ENCODE results near the gene CD8A. TPM values are rescaled to one million over a fixed set of nuclear protein-coding genes. Genes with fewer than 3 reads are reported as not detected.
"Not testable (repeated sequence)": the region's sequence is repeated elsewhere in the genome, so short reads cannot be mapped to it uniquely, and the experiment has no call there.

CD8A gene
- total RNA-seq, 2 experiments from 2014 or later: 1.3 to 1.4 TPM

DNA sequence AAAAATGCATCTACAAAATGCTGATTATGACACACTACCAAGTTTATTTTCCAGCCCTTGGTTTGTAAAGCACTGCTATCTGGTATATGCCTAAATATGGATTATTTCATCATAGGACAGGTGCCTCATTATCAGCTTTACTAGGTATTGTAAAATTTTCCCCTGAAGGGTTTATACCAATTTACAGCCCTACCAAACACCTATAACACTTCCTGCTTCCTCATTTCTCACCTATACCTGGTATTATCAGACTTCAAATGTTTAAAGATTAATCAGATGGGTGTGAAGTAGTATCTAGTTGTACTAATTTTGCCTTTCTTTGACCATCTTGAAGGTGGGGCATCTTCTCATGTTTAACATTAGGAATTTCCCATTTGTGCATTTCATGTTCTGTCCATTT is 43.8 kb downstream of the CD8A start:
- H3K4me1 Mint-ChIP-seq (ENCODE audit: low read depth): peaks cover 39% of the 10 kb centered on the region
- peak overlapping the region; percentile 9 for H3K27ac Mint-ChIP-seq
- H3K9me3 Mint-ChIP-seq: peaks cover 11% of the 10 kb centered on the region
- H3K36me3 Mint-ChIP-seq (ENCODE audit: low read depth): peaks cover 32% of the 10 kb centered on the region
- no peaks in the 10 kb centered on the region for H3K27me3 Mint-ChIP-seq (ENCODE audit: low read depth)
- intact Hi-C loops (cut with micrococcal nuclease): loop anchor here (10.0 kb wide), 1 partner anchor 302 kb away; the partner anchor contains the start of gene KDM3A
- no peak overlapping the region for H3K4me3 Mint-ChIP-seq
- DNase-seq: no peak
- CTCF ChIA-PET: no interaction called here

DNA sequence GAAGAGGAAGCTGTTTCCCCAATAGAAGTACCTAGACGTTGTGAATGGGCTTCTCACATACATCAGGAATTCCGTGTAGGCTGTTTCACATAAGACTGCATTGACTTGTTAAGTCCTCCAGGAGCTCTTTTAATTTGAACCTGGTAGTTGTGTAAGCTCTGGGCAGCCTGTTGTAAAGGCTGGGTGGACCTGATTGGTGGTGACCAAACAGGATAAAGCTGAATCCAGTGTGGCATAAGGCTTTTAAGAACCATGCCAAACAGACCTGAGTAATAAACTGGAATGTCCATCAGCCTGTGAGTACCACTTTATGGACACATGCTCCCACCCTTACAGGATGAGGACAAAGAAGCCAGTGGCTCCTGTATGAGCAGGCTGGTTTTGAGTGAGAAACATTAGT is 46.6 kb downstream of the CD8A start:
- CTCF ChIA-PET: interaction anchor here (1.2 kb wide), 1 partner anchor 10 kb away, joined by 3 read pairs; no protein-coding TSS in a partner anchor

DNA sequence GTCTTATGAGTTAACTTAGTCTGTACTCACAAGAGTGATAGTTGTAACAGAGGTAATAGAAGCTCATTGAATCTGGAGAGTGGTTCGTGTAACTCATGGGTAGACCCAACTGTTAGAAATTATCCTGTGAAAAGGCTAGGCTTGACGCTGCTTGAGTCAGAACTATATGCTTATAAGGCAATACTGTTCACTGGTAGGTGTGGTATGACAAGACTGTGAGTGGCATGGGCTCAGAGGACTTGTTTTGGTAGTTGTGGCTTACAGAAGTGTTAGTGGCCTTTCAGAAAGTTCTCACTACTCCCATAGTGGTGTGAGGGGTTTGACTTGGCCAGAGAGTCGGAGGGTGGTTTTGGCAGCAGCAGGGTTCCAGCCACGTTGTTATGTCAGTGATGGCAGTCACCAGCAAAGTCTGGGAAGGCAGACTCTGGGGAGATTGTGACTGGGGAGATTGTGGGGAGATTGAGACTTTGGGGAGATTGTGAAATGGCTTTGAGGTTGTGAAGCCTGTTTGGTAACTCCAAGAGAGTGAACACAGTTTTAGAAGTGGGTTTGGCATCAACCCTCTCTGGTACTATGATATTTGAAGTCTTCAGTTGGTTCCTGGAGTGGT is 48.7 kb downstream of the CD8A start:
- H3K27me3 Mint-ChIP-seq (ENCODE audit: low read depth); H3K27ac Mint-ChIP-seq; H3K4me3 Mint-ChIP-seq; DNase-seq; H3K9me3 Mint-ChIP-seq; H3K36me3 Mint-ChIP-seq (ENCODE audit: low read depth); CTCF ChIA-PET: not testable (repeated sequence)
- peaks cover 23% of the 10 kb centered on the region for H3K4me1 Mint-ChIP-seq (ENCODE audit: low read depth)
- intact Hi-C loops (cut with micrococcal nuclease): loop anchor here (10.0 kb wide), 1 partner anchor 297 kb away; the partner anchor contains the start of gene KDM3A

More for the DNA sequence above, 46.6 kb downstream of the CD8A start:
- intact Hi-C loops (cut with micrococcal nuclease): loop anchor here (10.0 kb wide), 1 partner anchor 299 kb away; the partner anchor contains the start of gene KDM3A
- DNase-seq: no peak
- peaks cover 1% of the 10 kb centered on the region for H3K9me3 Mint-ChIP-seq
- peaks cover 15% of the 10 kb centered on the region for H3K36me3 Mint-ChIP-seq (ENCODE audit: low read depth)
- H3K4me1 Mint-ChIP-seq (ENCODE audit: low read depth): peaks cover 31% of the 10 kb centered on the region
- no peak overlapping the region for H3K27ac Mint-ChIP-seq
- no peaks in the 10 kb centered on the region for H3K27me3 Mint-ChIP-seq (ENCODE audit: low read depth)
- no peak overlapping the region for H3K4me3 Mint-ChIP-seq

DNA sequence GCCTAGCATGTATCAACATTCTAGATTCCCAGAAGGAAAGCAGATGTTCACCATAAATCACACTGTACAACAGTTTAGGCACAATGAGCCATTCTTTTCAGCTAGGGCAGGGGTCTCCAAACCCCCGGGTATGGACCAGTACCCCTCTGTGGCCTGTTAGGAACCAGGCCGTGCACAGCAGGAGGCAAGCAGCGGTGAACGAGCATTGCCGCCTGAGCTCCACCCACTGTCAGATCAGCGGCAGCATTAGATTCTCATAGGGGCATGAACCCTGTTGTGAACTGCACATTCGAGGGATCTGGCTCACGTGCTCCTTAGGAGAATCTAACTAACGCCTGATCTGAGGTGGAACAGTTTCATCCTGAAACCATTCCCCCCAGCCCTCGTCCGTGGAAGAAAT is 50.8 kb downstream of the CD8A start:
- H3K27me3 Mint-ChIP-seq (ENCODE audit: low read depth): not testable (repeated sequence)

DNA sequence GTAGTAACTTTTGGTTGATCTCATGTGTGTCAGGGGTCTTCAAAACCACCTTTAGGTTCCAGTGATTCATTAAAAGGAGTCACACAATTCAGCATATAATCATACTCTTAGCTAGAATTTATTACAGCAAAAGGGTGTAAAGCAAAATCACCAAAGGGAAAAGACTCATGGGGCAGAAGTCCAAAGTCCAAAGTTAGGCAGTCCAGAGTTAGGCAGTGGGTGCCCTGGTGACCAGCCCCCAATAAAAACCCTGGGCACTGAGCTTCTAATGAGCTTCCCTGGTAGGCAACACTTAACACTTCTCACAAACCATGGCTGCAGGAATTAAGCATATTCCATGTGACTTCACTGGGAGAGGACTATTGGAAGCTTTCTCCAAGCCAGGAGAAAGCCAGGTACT is 51.2 kb downstream of the CD8A start:
- intact Hi-C loops (cut with micrococcal nuclease); H3K4me1 Mint-ChIP-seq (ENCODE audit: low read depth); H3K27ac Mint-ChIP-seq; H3K27me3 Mint-ChIP-seq (ENCODE audit: low read depth); H3K9me3 Mint-ChIP-seq; H3K4me3 Mint-ChIP-seq; H3K36me3 Mint-ChIP-seq (ENCODE audit: low read depth); CTCF ChIA-PET; DNase-seq: not testable (repeated sequence)

More for the DNA sequence above, 50.8 kb downstream of the CD8A start:
- H3K27ac Mint-ChIP-seq; H3K9me3 Mint-ChIP-seq; DNase-seq; CTCF ChIA-PET; H3K4me3 Mint-ChIP-seq; H3K36me3 Mint-ChIP-seq (ENCODE audit: low read depth): not testable (repeated sequence)
- H3K4me1 Mint-ChIP-seq (ENCODE audit: low read depth): peaks cover 10% of the 10 kb centered on the region
- intact Hi-C loops (cut with micrococcal nuclease): loop anchor here (10.0 kb wide), 1 partner anchor 295 kb away; the partner anchor contains the start of gene KDM3A

GRCh38 chr2:86734896-86735295 is 55.8 kb downstream of the CD8A start:
- H3K36me3 Mint-ChIP-seq (ENCODE audit: low read depth); H3K9me3 Mint-ChIP-seq; H3K27ac Mint-ChIP-seq; H3K4me1 Mint-ChIP-seq (ENCODE audit: low read depth); CTCF ChIA-PET; DNase-seq; intact Hi-C loops (cut with micrococcal nuclease); H3K27me3 Mint-ChIP-seq (ENCODE audit: low read depth); H3K4me3 Mint-ChIP-seq: not testable (repeated sequence)

Other genes starting within 250 kb of the CD8A start
- 10 to 100 TPM; 27.0 to 29.6 TPM for gene CHMP3, start 227.5 kb downstream of the CD8A start, total RNA-seq
- gene RNF103, start 167.0 kb downstream of the CD8A start, total RNA-seq: 10 to 100 TPM; 10.7 to 11.8 TPM
- gene RMND5A, start 70.6 kb downstream of the CD8A start, total RNA-seq: 10 to 100 TPM; 38.0 to 38.4 TPM
- gene CD8B, start 71.0 kb upstream of the CD8A start, total RNA-seq: 1 to 10 TPM in 1 of 2 experiments, under 1 TPM in 1; 0.94 to 1.7 TPM
- gene RGPD1, start 151.2 kb upstream of the CD8A start, total RNA-seq: under 1 TPM; 0.69 to 0.98 TPM
- gene PLGLB1, start 230.9 kb upstream of the CD8A start, total RNA-seq: under 1 TPM in 1 of 2 experiments, not detected in 1; 0.37 TPM

Data from activated naive CD4-positive, alpha-beta T cell treated with anti-CD3 and anti-CD28 coated beads for 36 hours (primary cell).